Panc1 (cell line): ENCODE data around the gene CPLANE2. TPM values are rescaled to one million over a fixed set of nuclear protein-coding genes. Genes with fewer than 3 reads are reported as not detected.

Source experiments
- ATAC-seq: fragments of 200-7000 bp; cut with Tn5 transposase; 2 replicates; pipeline ENCODE4 v1.9.1; 2020; ENCODE audit warnings: mild to moderate bottlenecking, moderate library complexity
- BruUV-seq: library from RNA; stranded (reverse); fragments of 400-500 nt; replicated peaks from 2 replicates; lab custom pipeline; 2021; lab: Mats Ljungman, UMichigan
- CTCF ChIA-PET: fragments of 300-600 bp; sonication (Branson Sonifier 250); formaldehyde crosslinking; loops from one replicate; lab custom pipeline; 2022; ENCODE audit warnings: antibody characterized with exemption; lab: Charles Lee
- POLR2A ChIA-PET: fragments of 300-600 bp; sonication (Branson Sonifier 250); formaldehyde crosslinking; loops from one replicate; lab custom pipeline; 2022; ENCODE audit warnings: antibody characterized with exemption; lab: Charles Lee
- DNase-seq: peaks from one replicate; pipeline ENCODE4 v3.0.0-alpha.2; 2010; ENCODE audit warnings: low read depth, low spot score
- H3K27ac ChIP-seq: 2 replicates; pipeline ENCODE4 v1.5.1; 2011; ENCODE audit warnings: mild to moderate bottlenecking, low read length, inconsistent platforms
- H3K27me3 ChIP-seq: fragments of 200-500 bp; sonication (Bioruptor generic); 2 replicates; pipeline ENCODE4 v1.6.0; 2014; ENCODE audit warnings: low read length, inconsistent platforms; ENCODE audit not compliant: control insufficient read depth, insufficient read depth
- H3K36me3 ChIP-seq: fragments of 200-500 bp; sonication (Bioruptor generic); 2 replicates; pipeline ENCODE4 v1.5.1; 2014; ENCODE audit warnings: inconsistent platforms, mild to moderate bottlenecking, low read length, moderate library complexity; ENCODE audit not compliant: control insufficient read depth, insufficient read depth
- H3K4me1 ChIP-seq: 2 replicates; pipeline ENCODE4 v1.5.1; 2011; ENCODE audit warnings: inconsistent platforms, mild to moderate bottlenecking, low read length, moderate library complexity; ENCODE audit not compliant: control insufficient read depth, insufficient read depth
- H3K4me3 ChIP-seq, 2 experiments: 2 replicates each; pipeline ENCODE4 v1.5.1; 2011 to 2012; ENCODE audit warnings: low read depth in 2 of 2, low read length in 2 of 2, mild to moderate bottlenecking in 2 of 2, inconsistent platforms in 1 of 2, moderate library complexity in 1 of 2
- H3K9me3 ChIP-seq: fragments of 200-500 bp; sonication (Bioruptor generic); 2 replicates; pipeline ENCODE4 v1.5.1; 2014; ENCODE audit warnings: low read depth, mild to moderate bottlenecking, inconsistent platforms, low read length, moderate library complexity; ENCODE audit not compliant: control insufficient read depth, insufficient read depth
- CTCF ChIP-seq: fragments of 450-650 bp; IDR thresholded peaks from 2 replicates; pipeline ENCODE4 v1.5.1; 2017; ENCODE audit warnings: mild to moderate bottlenecking
- POLR2AphosphoS5 ChIP-seq: IDR thresholded peaks from 2 replicates; pipeline ENCODE4 v1.6.1; 2012; ENCODE audit warnings: mild to moderate bottlenecking, low read depth, low read length, moderate library complexity
- SIN3A ChIP-seq: IDR thresholded peaks from 2 replicates; pipeline ENCODE4 v1.6.1; 2012; ENCODE audit warnings: low read depth, mild to moderate bottlenecking, low read length, moderate library complexity, borderline replicate concordance; ENCODE audit not compliant: insufficient read depth
- TCF7L2 ChIP-seq: IDR thresholded peaks from 2 replicates; pipeline ENCODE4 v1.6.1; 2011; ENCODE audit warnings: mild to moderate bottlenecking, low read depth, low read length, inconsistent platforms
- in situ Hi-C: cut with HindIII; loops from 2 replicates; pipeline ENCODE4 v1.10.0; 2016; ENCODE audit warnings: low sequenced_read_pairs, low pct_unique_long_range_greater_than_20kb
- intact Hi-C: fragments of 100-400 bp; cut with micrococcal nuclease; formaldehyde crosslinking; loops from one replicate; pipeline ENCODE4 v1.10.0; 2022; ENCODE audit not compliant: unreplicated experiment
- total RNA-seq: library from RNA; stranded (reverse); gene quantifications from one replicate; pipeline ENCODE4 v1.2.1, GENCODE V29; 2021; ENCODE audit not compliant: unreplicated experiment
- TF ChIP-seq, protein P1 (sequence below), 2 experiments: IDR thresholded peaks; 2 replicates each; pipeline ENCODE4 v1.6.1; 2011 to 2012; ENCODE audit warnings: low read depth in 2 of 2, control low read depth in 1 of 2, low read length in 1 of 2, mild to moderate bottlenecking in 1 of 2, moderate library complexity in 1 of 2; ENCODE audit not compliant: insufficient read depth in 1 of 2

Gene CPLANE2
- total RNA-seq, 1 experiment from 2014 or later, result 17.8 TPM

DNA sequence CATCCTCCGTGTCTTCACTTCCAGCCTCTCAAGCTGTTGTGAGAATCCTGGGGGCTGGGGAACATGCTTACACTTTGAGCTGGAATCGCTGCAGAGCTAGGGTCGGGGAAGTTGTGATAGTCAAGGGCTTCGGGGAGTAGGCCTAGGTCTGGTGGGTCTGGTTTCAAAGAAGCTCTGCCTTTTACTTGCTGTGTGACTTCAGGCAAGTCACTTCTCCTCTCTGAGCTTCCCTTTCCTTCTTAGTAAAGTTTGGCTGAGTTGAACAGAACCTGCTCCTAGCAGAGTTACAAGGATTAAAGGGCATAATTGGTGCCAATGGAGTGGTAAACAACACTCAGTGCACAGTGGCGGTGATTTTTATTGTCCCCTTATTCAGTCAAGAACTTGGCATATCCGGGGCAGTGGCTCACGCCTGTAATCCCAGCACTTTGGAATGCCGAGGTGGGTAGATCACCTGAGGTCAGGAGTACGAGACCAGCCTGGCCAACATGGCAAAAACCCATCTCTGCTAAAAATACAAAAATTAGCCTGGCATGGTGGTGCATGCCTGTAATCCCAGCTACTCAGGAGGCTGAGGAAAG is 50.2 kb downstream of the CPLANE2 start:
- CTCF ChIA-PET, result interaction anchor here (0.7 to 2.8 kb wide), 7 partner anchors 19 to 114 kb away, joined by 3 to 25 read pairs (median 7); no protein-coding TSS in a partner anchor
- no peak for TF ChIP-seq SIN3A
- no peak for TF ChIP-seq CTCF
- no peak for TF ChIP-seq POLR2AphosphoS5
- TF ChIP-seq, protein P1, sequence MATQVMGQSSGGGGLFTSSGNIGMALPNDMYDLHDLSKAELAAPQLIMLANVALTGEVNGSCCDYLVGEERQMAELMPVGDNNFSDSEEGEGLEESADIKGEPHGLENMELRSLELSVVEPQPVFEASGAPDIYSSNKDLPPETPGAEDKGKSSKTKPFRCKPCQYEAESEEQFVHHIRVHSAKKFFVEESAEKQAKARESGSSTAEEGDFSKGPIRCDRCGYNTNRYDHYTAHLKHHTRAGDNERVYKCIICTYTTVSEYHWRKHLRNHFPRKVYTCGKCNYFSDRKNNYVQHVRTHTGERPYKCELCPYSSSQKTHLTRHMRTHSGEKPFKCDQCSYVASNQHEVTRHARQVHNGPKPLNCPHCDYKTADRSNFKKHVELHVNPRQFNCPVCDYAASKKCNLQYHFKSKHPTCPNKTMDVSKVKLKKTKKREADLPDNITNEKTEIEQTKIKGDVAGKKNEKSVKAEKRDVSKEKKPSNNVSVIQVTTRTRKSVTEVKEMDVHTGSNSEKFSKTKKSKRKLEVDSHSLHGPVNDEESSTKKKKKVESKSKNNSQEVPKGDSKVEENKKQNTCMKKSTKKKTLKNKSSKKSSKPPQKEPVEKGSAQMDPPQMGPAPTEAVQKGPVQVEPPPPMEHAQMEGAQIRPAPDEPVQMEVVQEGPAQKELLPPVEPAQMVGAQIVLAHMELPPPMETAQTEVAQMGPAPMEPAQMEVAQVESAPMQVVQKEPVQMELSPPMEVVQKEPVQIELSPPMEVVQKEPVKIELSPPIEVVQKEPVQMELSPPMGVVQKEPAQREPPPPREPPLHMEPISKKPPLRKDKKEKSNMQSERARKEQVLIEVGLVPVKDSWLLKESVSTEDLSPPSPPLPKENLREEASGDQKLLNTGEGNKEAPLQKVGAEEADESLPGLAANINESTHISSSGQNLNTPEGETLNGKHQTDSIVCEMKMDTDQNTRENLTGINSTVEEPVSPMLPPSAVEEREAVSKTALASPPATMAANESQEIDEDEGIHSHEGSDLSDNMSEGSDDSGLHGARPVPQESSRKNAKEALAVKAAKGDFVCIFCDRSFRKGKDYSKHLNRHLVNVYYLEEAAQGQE (IDR thresholded peaks at IDR 0.05; ENCODE audit: insufficient read depth in 1 of 2, low read depth in 2 of 2, low read length in 1 of 2), result no peak
- no peak for TF ChIP-seq TCF7L2
- POLR2A ChIA-PET, result interaction anchor here (0.6 kb wide), 2 partner anchors 31 to 33 kb away, joined by 3 to 4 read pairs; no protein-coding TSS in a partner anchor
- no peak overlapping the region for H3K4me3 ChIP-seq
- H3K4me1 ChIP-seq, result peaks cover 79% of the 10 kb centered on the region
- BruUV-seq, result no TSS peak
- no peaks in the 10 kb centered on the region for H3K27me3 ChIP-seq
- H3K36me3 ChIP-seq, result no peaks in the 10 kb centered on the region
- no peak for ATAC-seq
- intact Hi-C loops (loop anchor here (1.0 to 10.0 kb wide), 2 partner anchors 62 to 104 kb away; no protein-coding TSS in a partner anchor), in situ Hi-C loops (no loop called here)
- H3K27ac ChIP-seq, result peak overlapping the region; percentile 85
- no peaks in the 10 kb centered on the region for H3K9me3 ChIP-seq
- no peak for DNase-seq

DNA sequence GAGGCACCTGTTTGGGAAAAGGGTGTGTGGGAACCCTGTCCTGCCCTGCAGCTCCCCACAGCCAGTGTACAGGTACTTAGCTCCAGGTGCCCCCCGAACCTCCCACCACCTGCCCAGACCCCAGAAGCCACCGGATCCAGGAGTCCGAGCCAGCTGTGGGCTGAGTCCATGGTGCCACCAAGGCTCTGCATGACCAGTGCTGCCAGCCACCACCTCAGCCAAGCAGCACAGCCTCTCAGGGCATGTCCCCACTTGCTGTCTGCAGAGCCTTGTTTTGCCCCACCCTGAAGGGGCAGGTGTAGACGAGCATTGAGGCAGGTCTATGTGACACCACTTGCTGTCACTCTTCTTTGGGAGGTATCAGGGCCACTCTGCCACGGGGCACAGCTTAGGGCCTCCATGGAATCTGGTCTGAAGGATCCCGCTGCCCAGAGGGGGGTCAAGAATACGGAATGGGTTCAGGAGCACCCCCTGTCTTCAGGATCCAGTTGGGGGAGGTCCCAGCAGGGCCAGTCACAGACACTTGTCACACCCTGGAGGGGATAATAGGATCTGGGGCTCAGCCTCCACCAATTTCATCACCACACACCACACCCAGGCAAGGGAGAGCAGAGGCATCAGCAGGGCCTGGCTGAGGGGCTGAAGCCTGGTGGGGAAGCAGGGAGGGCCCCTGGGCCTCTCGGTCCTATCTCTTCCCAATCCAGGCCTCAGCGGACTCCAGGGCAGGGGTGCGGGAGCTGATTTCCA is 52.3 kb downstream of the CPLANE2 start:
- ChIA-PET POLR2A (interaction anchor here (0.7 kb wide), 2 partner anchors 11 to 110 kb away, joined by 4 read pairs; no protein-coding TSS in a partner anchor), CTCF (interaction anchor here (0.6 to 2.8 kb wide), 2 partner anchors 69 to 103 kb away, joined by 4 to 25 read pairs; no protein-coding TSS in a partner anchor)
- TF ChIP-seq TCF7L2, result no peak
- TF ChIP-seq, protein P1 (IDR thresholded peaks at IDR 0.05; ENCODE audit: insufficient read depth in 1 of 2, low read depth in 2 of 2, low read length in 1 of 2), result no peak
- TF ChIP-seq CTCF, result no peak
- TF ChIP-seq SIN3A, result no peak
- no peak for TF ChIP-seq POLR2AphosphoS5
- DNase-seq, result no peak
- Histone ChIP-seq H3K9me3 (no peaks in the 10 kb centered on the region), H3K27ac (peak overlapping the region; percentile 99), H3K27me3 (no peaks in the 10 kb centered on the region), H3K36me3 (no peaks in the 10 kb centered on the region), H3K4me3 (no peak overlapping the region), H3K4me1 (peaks cover 87% of the 10 kb centered on the region)
- intact Hi-C loops, result loop anchor here (5.0 to 10.0 kb wide), 2 partner anchors 37 to 60 kb away; no protein-coding TSS in a partner anchor
- in situ Hi-C loops, result no loop called here
- ATAC-seq, result no peak
- BruUV-seq, result no TSS peak
